ENCODE results near the gene HDAC4.

HDAC4 gene

GRCh38 chr2:239121600-239122012, 279.2 kb downstream of the HDAC4 start:
- DNase-seq (ENCODE audit: low spot score): no peak

GRCh38 chr2:239120664-239121063, 280.2 kb downstream of the HDAC4 start:
- no peak for DNase-seq (ENCODE audit: low spot score)

- no peak for DNase-seq (ENCODE audit: low spot score)
These were observed 281.3 kb downstream of the HDAC4 start for GRCh38 chr2:239119346-239120126.

- no peak for DNase-seq (ENCODE audit: low spot score)
These were observed 282.1 kb downstream of the HDAC4 start for GRCh38 chr2:239118675-239119211.

GRCh38 chr2:239118264-239118663, 282.6 kb downstream of the HDAC4 start:
- DNase-seq (ENCODE audit: low spot score): no peak

- DNase-seq (ENCODE audit: low spot score): no peak
These were observed 283.0 kb downstream of the HDAC4 start for GRCh38 chr2:239117831-239118230.

- no peak for DNase-seq (ENCODE audit: low spot score)
These were observed 284.2 kb downstream of the HDAC4 start for GRCh38 chr2:239116456-239117246.

GRCh38 chr2:239115616-239116015, 285.2 kb downstream of the HDAC4 start:
- no peak for DNase-seq (ENCODE audit: low spot score)

GRCh38 chr2:239114616-239115265, 286.1 kb downstream of the HDAC4 start:
- no peak for DNase-seq (ENCODE audit: low spot score)

- DNase-seq (ENCODE audit: low spot score): no peak
These were observed 286.7 kb downstream of the HDAC4 start for GRCh38 chr2:239114119-239114581.

GRCh38 chr2:239113615-239114014, 287.2 kb downstream of the HDAC4 start:
- no peak for DNase-seq (ENCODE audit: low spot score)

- no peak for DNase-seq (ENCODE audit: low spot score)
These were observed 287.6 kb downstream of the HDAC4 start for GRCh38 chr2:239113171-239113570.

- DNase-seq (ENCODE audit: low spot score): no peak
These were observed 288.6 kb downstream of the HDAC4 start for GRCh38 chr2:239112127-239112774.

GRCh38 chr2:239111401-239112100, 289.3 kb downstream of the HDAC4 start:
- DNase-seq (ENCODE audit: low spot score): no peak

- no peak for DNase-seq (ENCODE audit: low spot score)
These were observed 290.2 kb downstream of the HDAC4 start for GRCh38 chr2:239110595-239111048.

- DNase-seq (ENCODE audit: low spot score): no peak
These were observed 290.8 kb downstream of the HDAC4 start for GRCh38 chr2:239109928-239110545.

- DNase-seq (ENCODE audit: low spot score): no peak
These were observed 291.5 kb downstream of the HDAC4 start for GRCh38 chr2:239109041-239109927.

- DNase-seq (ENCODE audit: low spot score): no peak
These were observed 292.4 kb downstream of the HDAC4 start for GRCh38 chr2:239108459-239108858.

GRCh38 chr2:239107936-239108335, 292.9 kb downstream of the HDAC4 start:
- DNase-seq (ENCODE audit: low spot score): no peak

- DNase-seq (ENCODE audit: low spot score): no peak
These were observed 293.9 kb downstream of the HDAC4 start for GRCh38 chr2:239106966-239107365.

Measured in CD4-positive, alpha-beta T cell treated with Interleukin-15 for 4 hours (primary cell).